MM.1S (cell line): ENCODE measurements around the gene BAG2.

ENCODE experiments used
- DNase-seq: peaks from one replicate; pipeline ENCODE4 v3.0.0-alpha.2; 2015
- H2AFZ ChIP-seq: fragments of 300-600 bp; sonication (generic); 2 replicates; pipeline ENCODE4 v1.6.0; 2016; ENCODE audit warnings: antibody characterized with exemption, low read length
- H3F3A ChIP-seq: fragments of 300-600 bp; sonication (generic); 2 replicates; pipeline ENCODE4 v1.6.1; 2016; ENCODE audit warnings: mild to moderate bottlenecking, antibody characterized with exemption, low read length, moderate library complexity, mixed read lengths; ENCODE audit not compliant: insufficient read depth
- H3K27ac ChIP-seq: fragments of 300-600 bp; sonication (generic); 2 replicates; pipeline ENCODE4 v1.5.1; 2016; ENCODE audit warnings: mild to moderate bottlenecking, low read length
- H3K27me3 ChIP-seq: fragments of 300-600 bp; sonication (generic); replicated peaks from 2 replicates; pipeline ENCODE4 v1.6.0; 2016; ENCODE audit warnings: low read length; ENCODE audit not compliant: insufficient read depth
- H3K36me3 ChIP-seq: fragments of 300-600 bp; sonication (generic); replicated peaks from 2 replicates; pipeline ENCODE4 v1.6.1; 2016; ENCODE audit warnings: mild to moderate bottlenecking, low read length, mixed read lengths; ENCODE audit not compliant: insufficient read depth
- H3K4me1 ChIP-seq: fragments of 300-600 bp; sonication (generic); 2 replicates; pipeline ENCODE4 v1.6.1; 2016; ENCODE audit warnings: low read length, mixed read lengths
- H3K4me2 ChIP-seq: fragments of 300-600 bp; sonication (generic); 2 replicates; pipeline ENCODE4 v1.6.0; 2016; ENCODE audit warnings: low read depth, low read length
- H3K4me3 ChIP-seq: fragments of 300-600 bp; sonication (generic); 2 replicates; pipeline ENCODE4 v1.5.1; 2016; ENCODE audit warnings: low read length, mixed read lengths
- H3K79me2 ChIP-seq: fragments of 300-600 bp; sonication (generic); 2 replicates; pipeline ENCODE4 v1.6.1; 2016; ENCODE audit warnings: mixed run types, low read length, mixed read lengths
- H3K9ac ChIP-seq: fragments of 300-600 bp; sonication (generic); 2 replicates; pipeline ENCODE4 v1.6.1; 2016; ENCODE audit warnings: low read length, mixed read lengths
- H3K9me2 ChIP-seq: fragments of 300-600 bp; sonication (generic); replicated peaks from 2 replicates; pipeline ENCODE4 v1.6.1; 2016; ENCODE audit warnings: mild to moderate bottlenecking, low read length, mixed read lengths; ENCODE audit not compliant: insufficient read depth
- H3K9me3 ChIP-seq: fragments of 300-600 bp; sonication (generic); replicated peaks from 2 replicates; pipeline ENCODE4 v1.6.1; 2016; ENCODE audit warnings: mild to moderate bottlenecking, low read length, mixed read lengths; ENCODE audit not compliant: insufficient read depth
- H4K20me1 ChIP-seq: fragments of 300-600 bp; sonication (generic); 2 replicates; pipeline ENCODE4 v1.6.1; 2016; ENCODE audit warnings: mild to moderate bottlenecking, low read length, moderate library complexity, mixed read lengths; ENCODE audit not compliant: insufficient read depth
- EZH2 ChIP-seq: fragments of 300-600 bp; sonication (generic); optimal IDR thresholded peaks from 2 replicates; pipeline ENCODE3; 2017; ENCODE audit warnings: low read depth, mild to moderate bottlenecking, antibody characterized with exemption, low read length, mixed read lengths
- EZH2phosphoT487 ChIP-seq: fragments of 300-600 bp; sonication (generic); IDR thresholded peaks from 2 replicates; pipeline ENCODE4 v1.6.1; 2018; ENCODE audit warnings: antibody characterized with exemption, low read length
- TF ChIP-seq, protein P1 (sequence below): fragments of 300-600 bp; sonication (generic); IDR thresholded peaks from 2 replicates; pipeline ENCODE4 v1.5.1; 2016; ENCODE audit warnings: antibody characterized with exemption, low read length, mixed read lengths

Gene BAG2

DNA sequence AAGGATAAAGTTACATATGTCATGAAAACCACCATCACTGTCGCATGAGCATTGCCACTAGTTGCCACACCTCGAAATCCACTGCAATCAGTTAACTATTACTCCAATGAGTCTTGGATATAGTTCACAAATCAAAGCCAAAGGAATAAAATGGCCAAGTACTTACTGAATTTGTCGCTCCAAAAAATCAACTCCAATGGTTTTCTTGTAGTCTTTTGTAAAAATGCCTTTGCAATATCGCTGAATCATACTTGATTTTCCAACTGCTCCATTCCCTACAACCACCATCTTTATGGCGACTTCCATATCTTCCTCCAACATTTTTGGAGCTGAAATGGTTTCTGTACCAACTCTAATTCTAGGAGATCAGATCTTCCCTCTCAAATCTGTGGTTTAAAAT lies 37.9 kb downstream of the BAG2 start:
- H3K79me2 ChIP-seq, result no peaks in the 10 kb centered on the region; the same call in 1 of the 2 replicates

DNA sequence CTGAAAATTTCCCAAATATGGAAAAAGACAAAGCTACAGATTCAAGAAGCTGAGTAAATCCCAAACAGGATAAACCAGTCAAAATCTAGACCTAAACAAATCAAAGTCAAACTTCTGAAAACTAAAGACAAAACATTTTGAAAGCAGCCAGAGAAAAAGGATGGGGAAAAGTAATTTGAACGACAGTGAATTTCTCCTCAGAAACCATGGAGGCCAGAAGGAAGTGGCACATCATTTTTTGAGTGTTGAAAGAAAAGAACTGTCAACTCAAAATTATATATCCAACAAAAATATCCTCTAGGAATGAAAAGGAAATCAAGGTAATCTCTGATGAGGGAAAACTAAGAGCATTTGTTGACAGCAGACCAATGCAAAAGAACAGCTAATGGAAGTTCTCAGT lies 43.1 kb downstream of the BAG2 start:
- no peak overlapping the region for H3K9ac ChIP-seq
- no peak for DNase-seq
- no peak overlapping the region for H2AFZ ChIP-seq
- H3K4me2 ChIP-seq, result no peak overlapping the region
- H3K27ac ChIP-seq, result no peak overlapping the region
- H3K27me3 ChIP-seq, result no peaks in the 10 kb centered on the region
- no peaks in the 10 kb centered on the region for H3F3A ChIP-seq
- no peaks in the 10 kb centered on the region for H3K9me3 ChIP-seq
- no peaks in the 10 kb centered on the region for H3K9me2 ChIP-seq
- peaks cover 6% of the 10 kb centered on the region; the same call in 1 of the 2 replicates for H3K4me1 ChIP-seq
- no peaks in the 10 kb centered on the region for H3K36me3 ChIP-seq
- TF ChIP-seq EZH2 (no peak), EZH2phosphoT487 (no peak)
- TF ChIP-seq, protein P1, sequence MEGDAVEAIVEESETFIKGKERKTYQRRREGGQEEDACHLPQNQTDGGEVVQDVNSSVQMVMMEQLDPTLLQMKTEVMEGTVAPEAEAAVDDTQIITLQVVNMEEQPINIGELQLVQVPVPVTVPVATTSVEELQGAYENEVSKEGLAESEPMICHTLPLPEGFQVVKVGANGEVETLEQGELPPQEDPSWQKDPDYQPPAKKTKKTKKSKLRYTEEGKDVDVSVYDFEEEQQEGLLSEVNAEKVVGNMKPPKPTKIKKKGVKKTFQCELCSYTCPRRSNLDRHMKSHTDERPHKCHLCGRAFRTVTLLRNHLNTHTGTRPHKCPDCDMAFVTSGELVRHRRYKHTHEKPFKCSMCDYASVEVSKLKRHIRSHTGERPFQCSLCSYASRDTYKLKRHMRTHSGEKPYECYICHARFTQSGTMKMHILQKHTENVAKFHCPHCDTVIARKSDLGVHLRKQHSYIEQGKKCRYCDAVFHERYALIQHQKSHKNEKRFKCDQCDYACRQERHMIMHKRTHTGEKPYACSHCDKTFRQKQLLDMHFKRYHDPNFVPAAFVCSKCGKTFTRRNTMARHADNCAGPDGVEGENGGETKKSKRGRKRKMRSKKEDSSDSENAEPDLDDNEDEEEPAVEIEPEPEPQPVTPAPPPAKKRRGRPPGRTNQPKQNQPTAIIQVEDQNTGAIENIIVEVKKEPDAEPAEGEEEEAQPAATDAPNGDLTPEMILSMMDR, result no peak
- no peaks in the 10 kb centered on the region for H4K20me1 ChIP-seq
- peaks cover 42% of the 10 kb centered on the region for H3K79me2 ChIP-seq
- no peak overlapping the region for H3K4me3 ChIP-seq

More for the DNA sequence above, 37.9 kb downstream of the BAG2 start:
- H3K9me2 ChIP-seq, result no peaks in the 10 kb centered on the region
- no peaks in the 10 kb centered on the region for H3K27me3 ChIP-seq
- H2AFZ ChIP-seq, result no peak overlapping the region
- no peaks in the 10 kb centered on the region for H3F3A ChIP-seq
- H3K4me1 ChIP-seq, result peaks cover 4% of the 10 kb centered on the region; the same call in 1 of the 2 replicates
- H3K9ac ChIP-seq, result no peak overlapping the region
- no peak for DNase-seq
- TF ChIP-seq, protein P1, result no peak
- TF ChIP-seq EZH2phosphoT487 (no peak), EZH2 (no peak)
- no peak overlapping the region for H3K4me3 ChIP-seq
- no peak overlapping the region for H3K4me2 ChIP-seq
- no peaks in the 10 kb centered on the region for H4K20me1 ChIP-seq
- no peaks in the 10 kb centered on the region for H3K9me3 ChIP-seq
- H3K36me3 ChIP-seq, result no peaks in the 10 kb centered on the region
- no peak overlapping the region for H3K27ac ChIP-seq

DNA sequence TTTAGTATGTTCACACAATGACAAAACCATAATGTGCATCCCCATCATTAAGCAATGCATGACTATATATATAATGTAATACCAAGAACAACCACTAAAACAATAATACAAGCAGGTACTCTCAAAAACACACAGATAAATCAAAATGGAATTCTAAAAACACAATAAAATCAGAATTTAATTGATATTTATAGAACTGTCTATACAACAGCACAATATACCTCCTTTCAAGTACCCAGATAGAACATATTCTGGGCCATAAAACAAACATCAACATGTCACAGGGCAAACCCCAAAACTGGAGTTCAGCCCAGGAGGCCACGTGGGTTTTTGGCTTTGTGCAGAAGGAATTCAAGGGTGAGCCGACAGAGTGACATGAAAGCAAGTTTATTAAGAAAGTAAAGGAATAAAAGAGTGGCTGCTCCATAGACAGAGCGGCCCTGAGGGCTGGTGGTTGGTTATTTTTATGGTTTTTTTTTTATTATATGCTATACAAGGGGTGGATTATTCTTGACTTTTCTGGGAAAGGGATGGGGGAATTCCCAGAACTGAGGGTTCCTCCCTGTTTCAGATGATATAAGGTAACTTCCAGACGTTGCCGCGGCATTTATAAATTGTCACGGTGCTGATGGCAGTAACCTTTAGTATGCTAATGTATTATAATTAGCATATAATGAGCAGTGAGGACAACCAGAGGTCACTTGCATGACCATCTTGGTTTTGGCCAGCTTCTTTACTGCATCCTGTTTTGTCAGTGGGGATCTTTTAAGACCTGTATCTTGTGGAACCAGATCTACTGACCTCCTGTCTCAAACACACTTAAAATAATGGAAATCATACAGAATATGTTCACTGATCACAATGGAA lies 44.3 kb downstream of the BAG2 start:
- H3K9me3 ChIP-seq, result no peaks in the 10 kb centered on the region
- peaks cover 6% of the 10 kb centered on the region; the same call in 1 of the 2 replicates for H3K4me1 ChIP-seq
- no peak overlapping the region for H2AFZ ChIP-seq
- no peaks in the 10 kb centered on the region for H3K9me2 ChIP-seq
- H4K20me1 ChIP-seq, result no peaks in the 10 kb centered on the region
- no peak overlapping the region for H3K9ac ChIP-seq
- H3F3A ChIP-seq, result no peaks in the 10 kb centered on the region
- no peak overlapping the region for H3K4me2 ChIP-seq
- H3K27ac ChIP-seq, result no peak overlapping the region
- no peak for DNase-seq
- H3K27me3 ChIP-seq, result no peaks in the 10 kb centered on the region
- no peak overlapping the region for H3K4me3 ChIP-seq
- peaks cover 51% of the 10 kb centered on the region for H3K79me2 ChIP-seq
- TF ChIP-seq EZH2phosphoT487 (no peak), EZH2 (no peak)
- TF ChIP-seq, protein P1, result peak; percentile 23
- no peaks in the 10 kb centered on the region for H3K36me3 ChIP-seq
